SK-N-SH (cell line): ENCODE results near the gene CRYBG1. TPM values are rescaled to one million over a fixed set of nuclear protein-coding genes. Genes with fewer than 3 reads are reported as not detected.

ENCODE experiments used
- CTCF ChIA-PET: fragments of 300-600, 350-600 bp; formaldehyde crosslinking; extraction: SDS; loops from one replicate; lab custom pipeline; 2021; lab: Yijun Ruan, JAX
- POLR2A ChIA-PET: fragments of 350-600 bp; sonication (Branson Sonifier 250); formaldehyde crosslinking; extraction: SDS; loops from one replicate; lab custom pipeline; 2020; ENCODE audit warnings: antibody characterized with exemption, inconsistent platforms; lab: Yijun Ruan, JAX
- DNase-seq: peaks from one replicate; pipeline ENCODE4 v3.0.0; 2012
- H2AFZ ChIP-seq: fragments of 200-600 bp; sonication (generic); 2 replicates; pipeline ENCODE4 v1.8.1; 2016; ENCODE audit warnings: antibody characterized with exemption, mild to moderate bottlenecking, low read depth
- H3F3A ChIP-seq: fragments of 200-600 bp; sonication (generic); replicated peaks from 2 replicates; pipeline ENCODE3; 2016; ENCODE audit warnings: antibody characterized with exemption, mild to moderate bottlenecking; ENCODE audit not compliant: insufficient read depth
- H3K27ac ChIP-seq, 2 experiments: fragments of 200-500 bp in 1 of 2; fragments of 200-600 bp in 1 of 2; sonication (Bioruptor generic) in 1 of 2; sonication (generic), shearing (Covaris generic) in 1 of 2; 2 replicates each; pipeline versions ENCODE4 v1.5.1 to v1.6.1; 2014 to 2016; ENCODE audit warnings: low read depth in 2 of 2, inconsistent platforms in 1 of 2, low read length in 1 of 2, mild to moderate bottlenecking in 1 of 2, mixed read lengths in 1 of 2
- H3K27me3 ChIP-seq: fragments of 200-600 bp; sonication (generic), shearing (Covaris generic); 2 replicates; pipeline ENCODE4 v1.6.1; 2016; ENCODE audit warnings: mixed run types; ENCODE audit not compliant: insufficient read depth
- H3K36me3 ChIP-seq, 2 experiments: fragments of 200-500 bp in 1 of 2; fragments of 200-600 bp in 1 of 2; sonication (Bioruptor generic) in 1 of 2; sonication (generic) in 1 of 2; replicated peaks in 1 of 2; 2 replicates each; pipeline versions ENCODE3 to v1.5.1; 2014 to 2016; ENCODE audit warnings: low read length in 1 of 2, mild to moderate bottlenecking in 1 of 2; ENCODE audit not compliant: insufficient read depth in 2 of 2, control insufficient read depth in 1 of 2
- H3K4me1 ChIP-seq, 2 experiments: fragments of 200-500 bp in 1 of 2; fragments of 200-600 bp in 1 of 2; sonication (Bioruptor generic) in 1 of 2; sonication (generic), shearing (Covaris generic) in 1 of 2; 2 replicates each; pipeline versions ENCODE4 v1.5.1 to v1.6.1; 2014 to 2016; ENCODE audit warnings: low read depth in 1 of 2, low read length in 1 of 2, mixed run types in 1 of 2; ENCODE audit not compliant: insufficient read depth in 2 of 2, control insufficient read depth in 1 of 2
- H3K4me2 ChIP-seq: fragments of 200-600 bp; sonication (generic), shearing (Covaris generic); 2 replicates; pipeline ENCODE4 v1.6.1; 2017; ENCODE audit warnings: mixed run types
- H3K4me3 ChIP-seq, 2 experiments: fragments of 200-500 bp in 1 of 2; fragments of 200-600 bp in 1 of 2; sonication (Bioruptor generic) in 1 of 2; sonication (generic), shearing (Covaris generic) in 1 of 2; 2 replicates each; pipeline versions ENCODE4 v1.5.1 to v1.8.1; 2014 to 2016; ENCODE audit warnings: low read depth in 2 of 2, inconsistent platforms in 1 of 2, low read length in 1 of 2, mild to moderate bottlenecking in 1 of 2, mixed read lengths in 1 of 2, moderate library complexity in 1 of 2
- H3K79me2 ChIP-seq: fragments of 200-600 bp; sonication (generic); 2 replicates; pipeline ENCODE4 v1.8.1; 2017; ENCODE audit warnings: mild to moderate bottlenecking; ENCODE audit not compliant: insufficient read depth
- H3K9ac ChIP-seq: fragments of 200-600 bp; sonication (generic); 2 replicates; pipeline ENCODE4 v1.6.1; 2017; ENCODE audit warnings: mixed run types
- H3K9me2 ChIP-seq: fragments of 200-600 bp; sonication (generic); 2 replicates; pipeline ENCODE4 v1.6.1; 2017; ENCODE audit warnings: mixed run types
- H3K9me3 ChIP-seq: fragments of 200-600 bp; sonication (generic); 2 replicates; pipeline ENCODE4 v1.6.1; 2017; ENCODE audit warnings: mixed run types, mild to moderate bottlenecking, moderate library complexity
- H4K20me1 ChIP-seq: fragments of 200-600 bp; sonication (generic); 2 replicates; pipeline ENCODE4 v1.6.1; 2017; ENCODE audit warnings: mild to moderate bottlenecking, mixed run types; ENCODE audit not compliant: insufficient read depth
- ELF1 ChIP-seq: IDR thresholded peaks from 2 replicates; pipeline ENCODE4 v1.4.0; 2012
- EZH2phosphoT487 ChIP-seq: fragments of 200-600 bp; sonication (generic); IDR thresholded peaks from 2 replicates; pipeline ENCODE4 v1.6.1; 2017; ENCODE audit warnings: low read depth, mixed run types, mild to moderate bottlenecking, antibody characterized with exemption, moderate library complexity, borderline replicate concordance
- FOXJ3 ChIP-seq: sonication (generic); formaldehyde crosslinking; IDR thresholded peaks from 2 replicates; pipeline ENCODE4 v1.5.1; 2020; ENCODE audit warnings: mild to moderate bottlenecking, missing genetic modification reagents
- FOXM1 ChIP-seq: IDR thresholded peaks from 2 replicates; pipeline ENCODE4 v1.4.0; 2012; ENCODE audit warnings: low read depth, mild to moderate bottlenecking
- GABPA ChIP-seq: IDR thresholded peaks from 2 replicates; pipeline ENCODE4 v1.4.0; 2012; ENCODE audit warnings: low read depth, mild to moderate bottlenecking
- JUND ChIP-seq: IDR thresholded peaks from 2 replicates; pipeline ENCODE4 v1.4.0; 2012
- MXI1 ChIP-seq: IDR thresholded peaks from 2 replicates; pipeline ENCODE4 v1.6.1; 2012; ENCODE audit warnings: mild to moderate bottlenecking, low read depth, low read length, improper control_type of control experiment
- NFIC ChIP-seq: IDR thresholded peaks from 2 replicates; pipeline ENCODE4 v1.4.0; 2012; ENCODE audit warnings: borderline replicate concordance
- POLR2AphosphoS5 ChIP-seq: IDR thresholded peaks from 2 replicates; pipeline ENCODE4 v1.6.1; 2012; ENCODE audit warnings: low read depth, low read length
- RAD21 ChIP-seq: IDR thresholded peaks from 2 replicates; pipeline ENCODE4 v1.6.1; 2012; ENCODE audit warnings: mild to moderate bottlenecking, low read length
- RCOR1 ChIP-seq: fragments of 150-350 bp; IDR thresholded peaks from 2 replicates; pipeline ENCODE4 v1.6.1; 2017; ENCODE audit warnings: antibody characterized with exemption, low read length
- RFX5 ChIP-seq: IDR thresholded peaks from 2 replicates; pipeline ENCODE4 v1.6.1; 2012; ENCODE audit warnings: mild to moderate bottlenecking, improper control_type of control experiment, low read length
- TAF1 ChIP-seq: IDR thresholded peaks from 2 replicates; pipeline ENCODE4 v1.6.1; 2012; ENCODE audit warnings: low read depth, mild to moderate bottlenecking, low read length, moderate library complexity, borderline replicate concordance
- TCF12 ChIP-seq: IDR thresholded peaks from 2 replicates; pipeline ENCODE4 v1.4.0; 2012
- TEAD4 ChIP-seq: IDR thresholded peaks from 2 replicates; pipeline ENCODE4 v1.4.0; 2012; ENCODE audit warnings: mild to moderate bottlenecking, borderline replicate concordance; ENCODE audit not compliant: insufficient read depth
- WGBS: methylation state at CpG from one replicate; pipeline ENCODE4 v1.1.6; 2017; ENCODE audit warnings: low lambda C conversion rate; 5-methylcytosine and 5-hydroxymethylcytosine counted together
- polyA plus RNA-seq, 3 experiments: library from polyadenylated mRNA; depleted of rRNA; stranded (reverse); fragments of >200 nt; gene quantifications; 2 replicates each; pipeline ENCODE4 v1.2.3, GENCODE V29; 2012
- TF ChIP-seq, protein P1 (sequence below): IDR thresholded peaks from 2 replicates; pipeline ENCODE4 v1.4.0; 2012; ENCODE audit warnings: low read depth
- TF ChIP-seq, protein P2 (sequence below): IDR thresholded peaks from 2 replicates; pipeline ENCODE4 v1.4.0; 2012; ENCODE audit warnings: low read depth, borderline replicate concordance
- TF ChIP-seq, protein P3 (sequence below): IDR thresholded peaks from 2 replicates; pipeline ENCODE4 v1.4.0; 2012; ENCODE audit warnings: low read depth, borderline replicate concordance
- TF ChIP-seq, protein P4 (sequence below): IDR thresholded peaks from 2 replicates; pipeline ENCODE4 v1.6.1; 2012; ENCODE audit warnings: mild to moderate bottlenecking, low read depth, low read length, moderate library complexity

CRYBG1 gene
- polyA plus RNA-seq, 1 of the 3 experiments (the other 2 are of a cell fraction), result 13.8 TPM

DNA sequence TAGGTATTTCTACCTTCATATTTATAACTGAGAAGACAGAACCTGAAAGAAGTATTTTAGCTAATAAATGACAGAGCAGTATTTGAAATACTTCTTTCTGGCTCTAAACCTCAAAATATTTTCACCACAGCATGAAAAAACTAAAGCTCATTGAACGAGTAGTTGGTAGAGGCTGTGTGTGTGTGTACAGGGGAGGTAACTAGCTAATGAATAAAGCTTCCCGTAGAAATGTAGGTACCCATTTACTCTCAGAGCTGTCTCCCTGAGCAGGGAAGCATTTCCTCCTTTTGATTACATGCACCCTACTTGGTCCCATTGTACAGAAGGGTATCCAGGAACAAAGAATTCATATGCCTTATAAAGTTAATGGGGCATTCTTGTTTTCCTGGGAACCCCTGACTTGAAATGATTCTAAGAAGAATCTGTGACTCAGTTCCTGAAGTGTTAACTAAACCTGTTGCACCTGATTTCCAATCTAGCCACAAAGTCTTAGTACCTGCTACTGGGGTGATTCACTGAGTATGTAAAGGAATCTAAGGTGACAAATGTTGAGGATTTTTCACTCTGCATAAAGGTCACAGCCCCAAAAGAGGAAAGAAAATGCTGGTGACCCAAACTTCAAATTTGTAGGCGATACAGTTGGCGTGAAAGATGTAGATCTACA is 12.5 kb downstream of the CRYBG1 start:
- no peaks in the 10 kb centered on the region for H3K27me3 ChIP-seq
- no peak for DNase-seq
- H3K4me3 ChIP-seq, result no peak overlapping the region
- no peak overlapping the region for H3K4me2 ChIP-seq
- POLR2A ChIA-PET, result no interaction called here
- CTCF ChIA-PET, result interaction anchor here (5.0 kb wide), 1 partner anchor 12 kb away, joined by 38 read pairs; the partner anchor contains the start of gene CRYBG1
- no peaks in the 10 kb centered on the region for H3K36me3 ChIP-seq
- TF ChIP-seq EZH2phosphoT487 (no peak), NFIC (no peak), TEAD4 (no peak), TCF12 (no peak), FOXM1 (no peak), ELF1 (no peak), TAF1 (no peak), RCOR1 (no peak), RFX5 (no peak), JUND (no peak), POLR2AphosphoS5 (no peak), FOXJ3 (CRISPR knock-in tag) (no peak), GABPA (no peak), RAD21 (no peak), MXI1 (no peak)
- TF ChIP-seq, protein P1, sequence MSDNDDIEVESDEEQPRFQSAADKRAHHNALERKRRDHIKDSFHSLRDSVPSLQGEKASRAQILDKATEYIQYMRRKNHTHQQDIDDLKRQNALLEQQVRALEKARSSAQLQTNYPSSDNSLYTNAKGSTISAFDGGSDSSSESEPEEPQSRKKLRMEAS, result no peak
- TF ChIP-seq, protein P2, sequence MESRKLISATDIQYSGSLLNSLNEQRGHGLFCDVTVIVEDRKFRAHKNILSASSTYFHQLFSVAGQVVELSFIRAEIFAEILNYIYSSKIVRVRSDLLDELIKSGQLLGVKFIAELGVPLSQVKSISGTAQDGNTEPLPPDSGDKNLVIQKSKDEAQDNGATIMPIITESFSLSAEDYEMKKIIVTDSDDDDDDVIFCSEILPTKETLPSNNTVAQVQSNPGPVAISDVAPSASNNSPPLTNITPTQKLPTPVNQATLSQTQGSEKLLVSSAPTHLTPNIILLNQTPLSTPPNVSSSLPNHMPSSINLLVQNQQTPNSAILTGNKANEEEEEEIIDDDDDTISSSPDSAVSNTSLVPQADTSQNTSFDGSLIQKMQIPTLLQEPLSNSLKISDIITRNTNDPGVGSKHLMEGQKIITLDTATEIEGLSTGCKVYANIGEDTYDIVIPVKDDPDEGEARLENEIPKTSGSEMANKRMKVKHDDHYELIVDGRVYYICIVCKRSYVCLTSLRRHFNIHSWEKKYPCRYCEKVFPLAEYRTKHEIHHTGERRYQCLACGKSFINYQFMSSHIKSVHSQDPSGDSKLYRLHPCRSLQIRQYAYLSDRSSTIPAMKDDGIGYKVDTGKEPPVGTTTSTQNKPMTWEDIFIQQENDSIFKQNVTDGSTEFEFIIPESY, result no peak
- TF ChIP-seq, protein P3, sequence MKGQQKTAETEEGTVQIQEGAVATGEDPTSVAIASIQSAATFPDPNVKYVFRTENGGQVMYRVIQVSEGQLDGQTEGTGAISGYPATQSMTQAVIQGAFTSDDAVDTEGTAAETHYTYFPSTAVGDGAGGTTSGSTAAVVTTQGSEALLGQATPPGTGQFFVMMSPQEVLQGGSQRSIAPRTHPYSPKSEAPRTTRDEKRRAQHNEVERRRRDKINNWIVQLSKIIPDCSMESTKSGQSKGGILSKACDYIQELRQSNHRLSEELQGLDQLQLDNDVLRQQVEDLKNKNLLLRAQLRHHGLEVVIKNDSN, result no peak
- TF ChIP-seq, protein P4, sequence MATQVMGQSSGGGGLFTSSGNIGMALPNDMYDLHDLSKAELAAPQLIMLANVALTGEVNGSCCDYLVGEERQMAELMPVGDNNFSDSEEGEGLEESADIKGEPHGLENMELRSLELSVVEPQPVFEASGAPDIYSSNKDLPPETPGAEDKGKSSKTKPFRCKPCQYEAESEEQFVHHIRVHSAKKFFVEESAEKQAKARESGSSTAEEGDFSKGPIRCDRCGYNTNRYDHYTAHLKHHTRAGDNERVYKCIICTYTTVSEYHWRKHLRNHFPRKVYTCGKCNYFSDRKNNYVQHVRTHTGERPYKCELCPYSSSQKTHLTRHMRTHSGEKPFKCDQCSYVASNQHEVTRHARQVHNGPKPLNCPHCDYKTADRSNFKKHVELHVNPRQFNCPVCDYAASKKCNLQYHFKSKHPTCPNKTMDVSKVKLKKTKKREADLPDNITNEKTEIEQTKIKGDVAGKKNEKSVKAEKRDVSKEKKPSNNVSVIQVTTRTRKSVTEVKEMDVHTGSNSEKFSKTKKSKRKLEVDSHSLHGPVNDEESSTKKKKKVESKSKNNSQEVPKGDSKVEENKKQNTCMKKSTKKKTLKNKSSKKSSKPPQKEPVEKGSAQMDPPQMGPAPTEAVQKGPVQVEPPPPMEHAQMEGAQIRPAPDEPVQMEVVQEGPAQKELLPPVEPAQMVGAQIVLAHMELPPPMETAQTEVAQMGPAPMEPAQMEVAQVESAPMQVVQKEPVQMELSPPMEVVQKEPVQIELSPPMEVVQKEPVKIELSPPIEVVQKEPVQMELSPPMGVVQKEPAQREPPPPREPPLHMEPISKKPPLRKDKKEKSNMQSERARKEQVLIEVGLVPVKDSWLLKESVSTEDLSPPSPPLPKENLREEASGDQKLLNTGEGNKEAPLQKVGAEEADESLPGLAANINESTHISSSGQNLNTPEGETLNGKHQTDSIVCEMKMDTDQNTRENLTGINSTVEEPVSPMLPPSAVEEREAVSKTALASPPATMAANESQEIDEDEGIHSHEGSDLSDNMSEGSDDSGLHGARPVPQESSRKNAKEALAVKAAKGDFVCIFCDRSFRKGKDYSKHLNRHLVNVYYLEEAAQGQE, result no peak
- TF ChIP-seq, all 33 proteins: peak for 0
- 69% methylated on average over 4 of the region's 4 CpGs for WGBS
- Histone ChIP-seq H3K27ac (no peak overlapping the region), H3K9me2 (no peaks in the 10 kb centered on the region), H3K79me2 (no peaks in the 10 kb centered on the region), H2AFZ (no peak overlapping the region), H3K4me1 (peaks cover 2 to 3% of the 10 kb centered on the region in 2 experiments; a peak in 2 of 4 replicates), H4K20me1 (no peaks in the 10 kb centered on the region), H3K9ac (no peak overlapping the region), H3F3A (peaks cover 13% of the 10 kb centered on the region), H3K9me3 (no peaks in the 10 kb centered on the region)
